Erythroblast (primary cell): ENCODE results near the gene MAP6.

Source experiments
- DNase-seq, 2 experiments: peaks; one replicate each; lab custom pipeline; 2025; lab: John Stamatoyannopoulos, UW
- GATA1 ChIP-seq: IDR thresholded peaks from 2 replicates; pipeline ENCODE4 v1.6.1; 2011; ENCODE audit warnings: low read depth, mild to moderate bottlenecking, control low read depth, low read length, moderate library complexity
- POLR2A ChIP-seq: IDR thresholded peaks from 2 replicates; pipeline ENCODE4 v1.6.1; 2011; ENCODE audit warnings: mild to moderate bottlenecking, low read length

The MAP6 gene

GRCh38 chr11:75631086-75631730, 37.6 kb downstream of the MAP6 start:
- no peak for TF ChIP-seq GATA1
- TF ChIP-seq POLR2A: no peak
- DNase-seq: no peak

GRCh38 chr11:75627906-75628668, 40.8 kb downstream of the MAP6 start:
- TF ChIP-seq GATA1: no peak
- TF ChIP-seq POLR2A: no peak
- no peak for DNase-seq

- TF ChIP-seq POLR2A (no peak), GATA1 (no peak)
- no peak for DNase-seq
Observed at GRCh38 chr11:75626889-75627529, 41.8 kb downstream of the MAP6 start.

- no peak for DNase-seq
- TF ChIP-seq GATA1 (no peak), POLR2A (no peak)
Observed at GRCh38 chr11:75625991-75626888, 42.6 kb downstream of the MAP6 start.

- DNase-seq: no peak
- TF ChIP-seq POLR2A: no peak
- TF ChIP-seq GATA1: no peak
Observed at GRCh38 chr11:75625021-75625420, 43.8 kb downstream of the MAP6 start.

- TF ChIP-seq GATA1: no peak
- no peak for TF ChIP-seq POLR2A
- DNase-seq: no peak
Observed at GRCh38 chr11:75616281-75616680, 52.6 kb downstream of the MAP6 start.

GRCh38 chr11:75615751-75616150, 53.1 kb downstream of the MAP6 start:
- no peak for DNase-seq
- TF ChIP-seq POLR2A (no peak), GATA1 (no peak)

- no peak for DNase-seq
- TF ChIP-seq POLR2A (no peak), GATA1 (no peak)
Observed at GRCh38 chr11:75611823-75612222, 57.0 kb downstream of the MAP6 start.

- no peak for DNase-seq
- TF ChIP-seq POLR2A: no peak
- no peak for TF ChIP-seq GATA1
Observed at GRCh38 chr11:75606099-75606498, 62.7 kb downstream of the MAP6 start.

- TF ChIP-seq POLR2A: no peak
- DNase-seq: no peak
Observed at GRCh38 chr11:75603791-75604736, 64.8 kb downstream of the MAP6 start.

GRCh38 chr11:75602951-75603350, 65.9 kb downstream of the MAP6 start:
- DNase-seq: no peak
- TF ChIP-seq GATA1: no peak
- TF ChIP-seq POLR2A: no peak

GRCh38 chr11:75601494-75601893, 67.3 kb downstream of the MAP6 start:
- DNase-seq: no peak
- TF ChIP-seq GATA1 (no peak), POLR2A (no peak)
